GM19328 (cell line): ENCODE data around the gene ANKRD13B.

ENCODE experiments used
- ATAC-seq: cut with Tn5 transposase; IDR thresholded peaks from one replicate; pipeline ENCODE4 v1.9.1; 2021; ENCODE audit warnings: mild to moderate bottlenecking, moderate library complexity; ENCODE audit not compliant: unreplicated experiment

Gene ANKRD13B

DNA sequence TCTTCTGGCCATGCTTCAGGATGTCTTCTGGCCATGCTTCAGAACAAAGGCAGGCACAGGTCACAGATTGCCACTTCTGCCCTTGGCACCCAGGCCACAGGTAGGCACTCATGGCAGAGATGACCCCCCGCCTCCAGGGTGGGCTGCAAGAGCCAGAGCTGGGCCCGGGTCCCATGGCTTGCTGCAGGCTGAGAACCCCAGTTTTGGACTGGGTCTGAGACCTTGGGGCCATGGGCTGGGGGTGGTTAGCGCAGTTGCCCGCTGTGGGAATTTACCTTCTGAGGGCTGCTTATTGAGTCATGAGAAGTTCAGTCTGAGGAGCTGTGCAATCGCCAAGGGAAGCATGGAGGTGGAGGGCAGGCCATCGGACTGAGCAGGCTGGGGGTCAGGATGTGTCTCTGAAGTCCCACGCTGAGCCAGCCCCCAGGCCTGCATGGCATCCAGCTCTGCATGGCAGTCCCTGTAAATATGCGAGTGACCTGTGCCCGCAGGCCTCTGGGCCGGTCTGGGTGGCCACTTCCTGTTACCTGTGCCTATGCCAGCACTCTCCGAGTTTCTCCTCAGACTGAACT is 1.7 kb downstream of the ANKRD13B start:
- no peak for ATAC-seq

DNA sequence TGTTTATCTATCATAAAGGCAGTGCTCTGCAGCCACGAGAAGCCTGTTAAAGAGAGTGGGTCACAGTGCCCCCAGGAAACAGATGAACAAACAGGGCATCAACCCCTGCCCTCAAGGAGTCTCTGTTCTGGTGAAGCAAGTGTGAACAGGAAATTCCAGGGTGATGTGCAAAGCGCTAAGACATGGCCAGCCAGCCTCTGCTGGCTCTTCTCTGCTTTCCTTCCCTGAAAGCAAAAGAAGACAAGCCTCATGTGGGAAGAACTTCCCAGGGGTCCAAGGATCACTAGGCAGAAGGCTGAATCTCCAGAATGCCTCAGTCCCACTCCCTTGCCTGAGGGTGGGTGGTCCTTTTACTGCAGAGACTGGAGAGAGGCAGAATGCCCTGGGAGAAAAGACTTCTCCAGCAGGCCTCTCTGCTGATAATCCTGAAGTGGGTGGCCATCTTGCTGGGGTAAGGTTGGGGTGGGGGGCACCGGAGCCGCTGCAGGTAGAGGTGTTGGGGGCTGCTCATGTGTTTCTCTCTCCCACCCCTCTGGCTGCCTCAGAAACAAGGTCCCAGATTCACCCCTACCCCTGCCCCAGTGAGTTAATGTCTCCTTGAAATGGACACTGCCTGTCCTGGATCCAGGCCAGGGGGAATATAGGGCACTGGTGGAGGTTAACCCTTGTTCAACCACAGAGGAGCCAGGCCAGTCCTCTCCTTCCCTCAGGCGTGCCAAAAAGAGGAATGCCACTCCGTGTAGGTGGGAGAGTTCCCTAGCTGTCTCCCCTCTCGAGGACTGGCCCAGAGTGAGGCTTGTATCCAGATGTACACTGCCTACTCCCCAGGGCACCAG is 2.4 kb downstream of the ANKRD13B start:
- ATAC-seq = no peak

DNA sequence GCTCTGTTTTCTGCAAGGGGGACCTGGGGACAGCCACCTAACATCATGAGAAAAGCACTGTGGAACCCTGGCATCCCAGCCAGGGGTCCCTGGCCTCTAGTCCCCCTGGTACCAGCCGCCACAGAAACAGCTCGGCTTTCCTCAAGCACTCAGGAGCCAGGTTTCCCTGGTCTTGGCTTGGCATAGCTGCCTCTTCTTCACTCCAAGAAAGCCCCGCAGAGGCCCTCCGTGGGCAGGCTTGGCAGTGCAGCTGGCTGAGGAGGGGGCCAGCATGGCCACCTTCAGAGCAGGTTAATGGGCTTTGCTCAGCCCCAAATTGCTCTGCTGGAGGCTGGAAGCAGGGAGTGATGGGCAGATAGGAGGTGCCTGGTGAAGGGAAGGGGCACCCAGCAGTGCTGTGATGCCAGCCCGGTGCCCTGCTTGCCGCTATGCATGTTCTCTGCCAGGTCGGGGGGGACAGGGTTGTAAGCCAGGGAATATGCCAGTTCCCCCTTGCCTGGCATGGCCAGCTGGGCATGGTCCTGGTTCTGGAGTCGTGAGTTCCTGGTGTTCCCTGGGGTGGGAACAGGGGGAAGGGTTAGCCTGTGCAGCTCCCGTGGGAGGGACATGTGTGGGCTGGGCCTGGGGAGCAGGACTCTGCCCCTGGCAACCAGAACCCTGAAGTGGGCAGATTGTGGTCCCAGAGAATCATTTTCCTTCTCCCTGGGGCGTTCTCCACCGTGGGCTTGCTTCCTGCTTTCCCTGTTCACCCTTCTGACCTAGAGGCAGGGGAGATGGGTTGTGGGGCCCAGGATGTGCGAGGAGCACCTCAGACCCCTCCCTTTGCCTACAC is 3.2 kb downstream of the ANKRD13B start:
- no peak for ATAC-seq

DNA sequence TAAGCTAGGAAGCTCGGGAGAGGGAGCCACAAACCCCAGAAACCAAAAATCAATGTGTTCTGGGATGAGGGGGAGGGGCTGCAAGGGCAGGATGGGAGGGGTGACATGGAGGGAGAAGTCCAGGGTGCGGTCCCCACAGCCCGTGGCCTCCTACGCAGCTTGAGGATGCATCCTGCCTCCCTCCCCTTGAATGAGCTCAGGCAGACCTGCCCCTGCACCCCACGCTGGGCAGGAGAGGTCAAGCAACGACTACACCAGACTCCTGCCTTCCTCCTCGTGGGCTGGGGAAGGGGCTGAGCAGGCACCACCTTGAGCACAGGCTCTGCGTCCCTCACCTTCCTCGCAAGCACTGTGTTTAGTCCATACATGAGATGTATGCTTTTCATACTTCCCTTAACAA is 3.9 kb downstream of the ANKRD13B start:
- no peak for ATAC-seq

DNA sequence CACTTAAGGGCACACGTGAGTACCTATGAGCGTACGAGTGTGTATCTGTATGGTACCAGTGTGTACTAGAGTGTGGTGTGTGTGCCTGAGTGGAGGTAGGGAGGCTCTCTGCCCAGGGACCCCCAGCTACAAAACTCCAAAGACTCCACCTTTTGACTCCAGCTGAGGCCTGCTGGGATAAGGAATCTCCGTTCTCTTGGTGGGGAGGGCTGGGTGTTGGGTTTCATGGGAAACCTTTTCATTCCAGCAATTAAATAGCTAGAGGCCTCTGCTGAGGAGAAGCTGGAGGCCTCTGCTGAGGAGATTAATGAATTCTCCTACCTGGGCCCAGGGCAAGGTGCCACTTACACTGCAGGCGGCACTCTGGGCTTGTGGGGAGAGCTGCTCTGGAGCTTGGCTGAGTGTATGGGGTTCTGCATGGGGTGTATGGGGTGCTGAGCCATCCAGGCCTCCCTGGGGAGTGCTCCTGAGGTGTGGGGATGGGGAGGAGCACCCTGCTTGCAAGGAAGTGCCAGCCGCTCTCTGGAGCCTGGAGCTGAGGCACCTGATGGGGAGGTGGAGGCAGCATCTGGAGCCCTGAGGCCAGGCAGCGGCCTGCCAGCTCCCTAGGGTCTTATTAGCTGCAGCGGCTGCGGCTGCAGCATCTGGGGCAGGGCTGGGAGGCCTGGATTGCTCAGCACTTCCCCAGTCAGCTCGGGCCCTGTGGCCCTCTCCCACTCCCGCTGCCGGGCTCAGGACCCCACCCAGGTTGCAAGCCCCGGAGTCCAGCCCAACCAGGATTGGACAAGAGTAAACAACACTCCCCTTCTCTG is 4.6 kb downstream of the ANKRD13B start:
- no peak for ATAC-seq

DNA sequence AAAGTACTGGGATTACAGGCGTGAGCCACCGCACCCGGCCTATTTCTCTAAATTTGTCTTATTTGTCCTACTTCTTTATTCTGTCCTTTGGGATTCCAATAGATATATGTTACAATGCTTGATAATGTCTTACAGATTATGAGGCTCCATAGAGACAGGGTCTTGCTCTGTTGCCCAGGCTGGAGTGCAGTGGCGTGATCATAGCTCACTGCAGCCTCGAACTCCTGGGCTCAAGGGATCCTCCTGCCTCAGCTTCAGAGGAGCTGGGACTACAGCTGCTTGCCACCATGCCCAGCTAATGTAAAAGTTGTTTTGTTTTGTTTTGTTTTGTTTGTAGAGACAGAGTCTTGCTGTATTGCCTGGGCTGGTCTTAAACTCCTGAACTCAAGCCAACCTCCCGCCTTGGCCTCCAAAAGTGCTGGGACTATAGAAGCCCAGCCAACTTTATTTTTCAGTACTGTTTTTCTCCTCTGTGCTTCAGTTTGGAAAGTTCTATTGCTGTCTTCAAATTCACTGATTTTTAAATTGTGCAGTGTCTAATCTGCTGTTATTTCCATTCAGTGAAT is 10.3 kb downstream of the ANKRD13B start:
- no peak for ATAC-seq

DNA sequence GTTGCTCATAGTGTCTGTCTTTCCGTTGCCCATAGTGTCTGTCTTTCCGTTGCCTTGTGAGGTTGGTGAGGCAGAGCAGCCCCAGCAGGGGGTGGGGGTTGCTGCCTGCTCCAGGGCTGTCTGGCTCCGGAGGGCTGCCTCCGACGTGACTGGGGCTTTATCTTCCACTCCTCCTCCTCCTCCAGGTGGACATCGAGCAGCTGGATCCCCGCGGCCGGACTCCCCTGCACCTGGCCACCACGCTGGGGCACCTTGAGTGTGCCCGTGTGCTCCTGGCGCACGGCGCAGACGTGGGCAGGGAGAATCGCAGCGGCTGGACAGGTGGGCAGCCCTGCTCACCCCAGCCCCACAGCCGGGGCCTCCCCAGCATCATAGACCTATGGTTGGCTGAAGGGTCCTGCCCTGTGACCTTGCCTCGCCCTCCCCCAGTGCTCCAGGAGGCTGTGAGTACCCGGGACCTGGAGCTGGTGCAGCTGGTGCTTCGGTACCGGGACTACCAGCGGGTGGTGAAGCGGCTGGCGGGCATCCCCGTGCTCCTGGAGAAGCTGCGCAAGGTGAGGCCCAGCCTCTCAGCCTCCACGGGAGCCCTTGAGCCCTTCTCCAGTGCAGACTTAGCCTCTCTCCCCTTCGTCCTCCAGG is 14.7 kb downstream of the ANKRD13B start:
- no peak for ATAC-seq

DNA sequence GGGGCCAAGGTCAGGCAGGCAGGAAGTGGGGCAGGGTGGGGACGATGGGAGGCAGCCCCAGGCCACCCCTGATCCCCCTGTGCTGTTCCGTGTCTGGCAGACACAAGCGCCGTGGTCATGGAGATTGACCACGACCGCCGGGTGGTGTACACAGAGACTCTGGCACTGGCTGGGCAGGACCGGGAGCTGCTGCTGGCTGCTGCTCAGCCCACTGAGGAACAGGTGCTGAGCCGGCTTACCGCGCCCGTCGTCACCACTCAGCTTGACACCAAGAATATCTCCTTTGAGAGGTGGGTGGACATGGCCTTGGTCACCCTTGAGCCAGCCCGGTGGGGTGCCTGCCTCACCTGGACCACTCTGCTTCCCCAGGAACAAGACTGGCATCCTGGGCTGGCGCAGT is 16.1 kb downstream of the ANKRD13B start:
- ATAC-seq = no peak

DNA sequence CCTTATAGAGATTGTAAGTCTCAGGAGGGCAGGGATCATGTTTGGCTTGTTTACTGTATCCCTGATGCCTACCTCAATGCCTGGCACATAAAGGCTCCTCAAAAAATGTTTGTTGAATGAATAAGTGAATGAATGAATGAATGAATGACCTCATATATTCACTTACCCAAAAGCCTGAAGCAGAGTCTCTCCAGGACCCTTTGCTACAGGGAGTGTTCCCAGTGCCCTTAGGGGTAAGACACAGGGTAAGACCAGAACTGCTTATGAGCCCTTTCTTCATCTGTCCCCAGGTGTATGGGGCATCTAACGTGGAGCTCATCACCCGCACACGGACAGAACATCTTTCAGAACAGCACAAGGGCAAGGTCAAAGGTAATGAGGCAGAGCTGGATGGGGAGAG is 17.5 kb downstream of the ANKRD13B start:
- no peak for ATAC-seq

DNA sequence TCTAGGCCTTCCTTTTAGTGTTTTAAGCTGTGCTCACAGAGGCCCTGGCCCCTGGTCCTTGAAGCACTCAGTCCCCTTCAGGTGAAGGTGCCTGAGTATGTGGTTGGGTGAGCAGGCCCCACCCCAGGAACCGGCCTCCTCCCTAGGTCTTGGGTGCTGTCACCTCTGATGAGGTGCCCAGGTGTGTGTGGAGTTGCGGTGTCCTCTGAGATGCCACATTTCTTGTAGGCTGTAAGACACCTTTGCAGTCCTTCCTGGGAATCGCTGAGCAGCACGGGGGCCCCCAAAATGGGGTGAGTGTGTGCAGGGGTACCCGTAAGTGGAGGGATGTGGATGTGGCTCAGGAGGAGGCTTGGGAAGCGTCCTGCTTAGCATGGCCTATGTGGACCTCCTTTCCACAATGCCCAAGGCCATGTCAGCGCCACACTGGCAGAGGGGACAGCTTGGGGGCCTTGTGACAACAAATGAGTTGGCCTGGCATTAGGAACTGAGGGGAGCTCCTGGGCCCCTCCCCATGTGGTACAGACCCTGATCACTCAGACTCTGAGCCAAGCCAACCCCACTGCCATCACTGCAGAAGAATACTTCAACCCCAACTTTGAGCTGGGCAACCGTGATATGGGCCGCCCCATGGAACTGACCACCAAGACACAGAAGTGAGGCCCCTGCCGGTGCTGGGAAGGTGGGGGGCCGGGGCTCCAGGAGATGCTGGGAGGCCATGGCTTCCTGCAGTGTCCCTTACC is 18.6 kb downstream of the ANKRD13B start:
- no peak for ATAC-seq

DNA sequence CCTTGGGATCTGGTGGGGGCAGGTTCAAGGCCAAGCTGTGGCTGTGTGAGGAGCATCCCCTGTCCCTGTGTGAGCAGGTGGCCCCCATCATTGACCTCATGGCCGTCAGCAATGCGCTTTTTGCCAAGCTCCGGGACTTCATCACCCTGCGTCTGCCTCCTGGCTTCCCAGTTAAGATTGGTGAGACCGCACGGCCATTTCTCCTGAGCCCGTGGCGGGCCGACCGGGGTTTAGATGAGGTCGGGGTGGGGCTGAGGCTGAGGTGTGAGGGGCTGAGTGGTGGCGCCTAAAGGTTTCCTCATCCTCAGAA is 19.1 kb downstream of the ANKRD13B start:
- ATAC-seq = no peak

DNA sequence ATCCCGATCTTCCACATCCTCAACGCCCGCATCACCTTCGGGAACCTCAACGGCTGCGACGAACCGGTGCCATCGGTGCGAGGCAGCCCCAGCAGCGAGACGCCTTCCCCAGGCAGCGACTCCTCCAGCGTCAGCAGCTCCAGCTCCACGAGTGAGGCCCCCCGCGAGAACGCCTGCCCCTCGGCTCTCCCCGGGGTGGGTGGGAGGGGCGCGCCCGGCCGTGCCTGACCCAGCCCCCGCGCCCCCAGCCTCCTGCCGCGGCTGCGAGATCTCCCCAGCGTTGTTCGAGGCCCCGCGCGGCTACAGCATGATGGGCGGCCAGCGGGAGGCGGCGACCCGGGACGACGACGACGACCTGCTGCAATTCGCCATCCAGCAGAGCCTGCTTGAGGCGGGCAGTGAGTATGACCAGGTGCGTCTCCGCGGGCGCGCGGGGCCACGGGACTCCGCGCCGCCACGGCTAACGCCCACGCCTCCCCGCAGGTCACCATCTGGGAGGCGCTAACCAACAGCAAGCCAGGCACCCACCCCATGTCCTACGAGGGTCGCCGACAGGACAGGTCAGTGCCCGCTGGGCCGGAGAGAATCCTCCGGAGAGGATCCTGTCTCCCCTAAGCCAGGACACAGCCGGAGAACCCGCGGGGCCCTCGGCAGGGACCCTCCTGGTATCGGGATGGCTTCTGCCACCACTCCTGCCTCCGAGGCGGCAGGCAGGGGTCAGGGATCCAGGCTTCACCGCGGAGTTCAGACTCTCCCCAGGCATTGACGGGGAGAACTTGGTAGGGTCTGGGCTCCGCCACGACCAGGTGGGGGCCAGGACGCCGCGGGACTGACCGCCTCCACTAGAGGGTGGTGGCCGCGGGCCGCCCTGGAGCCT is 19.7 kb downstream of the ANKRD13B start:
- ATAC-seq = no peak

DNA sequence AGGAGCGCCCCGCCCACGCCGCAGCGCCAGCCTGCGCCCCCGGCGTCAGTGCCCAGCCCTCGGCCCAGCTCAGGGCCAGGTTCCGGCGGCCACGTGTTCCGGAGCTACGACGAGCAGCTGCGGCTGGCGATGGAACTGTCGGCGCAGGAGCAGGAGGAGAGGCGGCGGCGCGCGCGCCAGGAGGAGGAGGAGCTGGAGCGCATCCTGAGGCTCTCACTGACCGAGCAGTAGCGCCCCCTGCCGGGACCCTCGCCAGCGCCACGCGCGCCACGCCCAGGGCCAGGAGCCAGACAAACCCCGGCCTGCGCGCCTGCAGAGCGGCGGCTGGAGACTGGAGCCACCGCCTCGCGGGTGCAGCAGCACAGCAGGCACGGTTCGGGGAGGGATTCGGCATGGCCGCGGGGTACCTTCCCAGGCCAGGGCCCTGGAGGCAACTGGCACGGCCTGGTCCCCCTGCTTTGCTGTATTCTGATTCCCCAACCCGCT is 20.5 kb downstream of the ANKRD13B start:
- ATAC-seq = no peak

DNA sequence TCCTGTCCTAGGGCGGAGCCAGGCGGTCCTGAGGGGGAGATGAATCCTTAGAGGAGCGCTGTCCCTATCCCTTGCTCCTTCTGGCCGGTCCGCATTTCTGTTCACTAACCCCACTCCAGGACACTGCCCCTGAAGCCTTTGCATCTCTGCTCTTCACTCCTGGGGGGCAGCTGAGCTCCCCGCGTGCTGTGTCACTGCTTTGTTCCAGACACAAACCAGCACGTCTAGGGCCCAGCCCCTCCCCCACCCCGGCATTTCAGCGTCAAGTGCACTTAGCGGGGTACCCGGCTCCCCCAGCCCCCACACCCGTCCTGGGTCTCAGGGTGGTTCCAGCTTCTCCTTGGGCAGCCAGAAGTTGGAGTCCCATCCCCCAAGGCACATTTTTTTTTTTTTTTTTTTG is 20.9 kb downstream of the ANKRD13B start:
- ATAC-seq = no peak

DNA sequence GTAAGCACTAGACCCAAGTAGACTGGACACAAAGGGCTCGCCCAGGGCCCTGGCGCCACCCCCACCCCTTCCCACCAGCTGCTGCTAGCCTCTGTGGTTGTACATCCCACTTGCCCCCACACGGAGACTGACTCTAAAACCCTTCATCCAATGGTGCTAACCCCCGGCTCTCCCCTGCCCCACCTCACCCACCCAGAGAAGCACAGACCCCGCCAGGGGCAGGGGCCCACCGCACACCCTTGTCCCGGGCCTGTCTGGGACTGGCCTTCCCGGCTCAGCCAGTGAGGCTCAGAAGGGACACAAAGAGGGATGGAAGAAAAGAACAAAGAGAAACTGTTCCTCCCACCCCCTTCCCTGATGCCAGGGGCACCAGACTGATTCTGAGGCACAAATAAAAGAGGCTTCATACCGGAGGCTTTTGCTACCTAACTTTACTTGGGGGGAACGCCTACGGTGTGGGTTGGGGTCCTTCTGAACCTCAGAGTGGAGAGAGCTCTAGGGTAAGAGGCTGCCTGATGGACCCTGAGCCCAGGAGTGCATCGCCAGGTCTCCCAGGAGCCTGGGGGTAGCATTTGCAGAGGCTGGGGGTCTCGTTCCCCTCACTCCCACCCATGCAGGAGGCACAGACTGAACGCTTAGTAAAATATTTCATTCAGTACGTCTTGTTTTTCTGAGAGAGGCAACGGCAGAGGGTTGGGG is 21.6 kb downstream of the ANKRD13B start:
- no peak for ATAC-seq

DNA sequence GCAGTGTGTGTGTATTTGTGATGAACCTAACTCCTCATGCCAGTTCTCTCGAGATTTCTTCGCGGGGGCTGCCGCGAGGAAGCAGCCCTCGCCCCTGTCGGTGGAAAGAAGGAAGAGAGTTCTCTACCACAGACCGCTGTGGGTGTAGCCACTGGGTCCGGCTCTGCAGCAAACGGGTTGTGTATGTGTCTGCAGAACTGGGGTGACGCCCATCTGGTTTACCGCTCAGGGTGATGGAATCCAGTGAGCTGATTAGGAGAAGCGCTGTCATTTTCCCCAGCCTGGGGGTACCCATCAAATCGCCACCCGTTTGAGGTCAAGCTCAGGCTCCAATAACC is 22.1 kb downstream of the ANKRD13B start:
- peak; percentile 5 for ATAC-seq

DNA sequence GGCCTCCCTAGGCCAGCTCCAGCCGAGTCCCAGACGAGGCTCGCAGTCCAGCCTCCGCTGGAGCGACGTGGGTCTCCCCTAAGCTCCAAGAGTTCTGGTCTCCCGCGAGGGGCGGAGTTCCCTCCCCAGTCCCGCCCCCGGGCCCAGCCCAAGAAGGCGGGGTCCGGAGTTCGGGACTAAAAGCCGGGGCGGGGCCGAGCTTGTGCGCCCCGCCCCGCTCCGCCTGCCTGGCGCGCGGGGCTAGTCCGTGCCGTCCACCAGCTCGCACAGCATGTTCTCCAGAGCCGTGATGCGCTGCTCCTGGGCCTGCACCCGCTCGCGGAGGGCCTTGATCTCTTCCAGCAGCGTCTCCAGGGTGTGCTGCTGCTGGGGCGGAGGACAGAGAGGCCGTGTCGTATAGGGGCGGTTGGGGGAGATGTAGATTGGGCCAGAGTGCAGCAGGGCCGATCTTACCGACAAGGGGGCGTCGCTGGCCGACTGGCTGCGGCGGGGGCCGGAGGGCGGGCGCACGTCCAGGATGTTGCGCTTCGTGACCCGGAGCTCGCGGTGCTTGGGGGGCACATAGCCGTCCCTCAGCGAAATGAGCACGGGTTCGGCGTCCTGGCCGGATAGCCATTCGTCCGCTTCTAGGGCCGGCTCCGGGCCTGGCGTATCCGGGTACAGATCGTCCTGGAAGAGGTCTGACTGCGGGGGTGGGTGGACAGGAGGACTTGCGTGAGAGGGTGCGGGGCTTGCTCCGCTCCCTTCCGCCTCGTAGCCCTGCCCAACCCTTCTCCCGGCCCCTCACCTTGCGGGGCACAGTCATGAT is 22.8 kb downstream of the ANKRD13B start:
- peak; percentile 45 for ATAC-seq
